Measurements from ENCODE around the gene DYRK1A.
"Not testable (repeated sequence)": the region's sequence is repeated elsewhere in the genome, so short reads cannot be mapped to it uniquely, and the experiment has no call there.

Gene DYRK1A

GRCh38 chr21:37366482-37367316 is at the start of gene DYRK1A:
Gene DYRK1A (plus strand): TSS chr21:37366773. CDS start chr21:37420375, 53,602 bp downstream.
- peak; percentile 96 for DNase-seq

GRCh38 chr21:37319551-37319950 is 47.0 kb upstream of the DYRK1A start:
- DNase-seq = no peak

GRCh38 chr21:37322084-37322483 is 44.5 kb upstream of the DYRK1A start:
- DNase-seq = no peak

- no peak for DNase-seq
These were observed 42.0 kb upstream of the DYRK1A start for GRCh38 chr21:37324558-37324957.

- not testable (repeated sequence) for DNase-seq
These were observed 38.4 kb upstream of the DYRK1A start for GRCh38 chr21:37328147-37328546.

GRCh38 chr21:37331411-37331810 is 35.2 kb upstream of the DYRK1A start:
- no peak for DNase-seq

GRCh38 chr21:37335053-37335452 is 31.5 kb upstream of the DYRK1A start:
- DNase-seq = no peak

- DNase-seq = no peak
These were observed 29.4 kb upstream of the DYRK1A start for GRCh38 chr21:37337179-37337578.

- no peak for DNase-seq
These were observed 28.7 kb upstream of the DYRK1A start for GRCh38 chr21:37337831-37338230.

- DNase-seq = no peak
These were observed 27.7 kb upstream of the DYRK1A start for GRCh38 chr21:37338671-37339551.

GRCh38 chr21:37339552-37339939 is 27.0 kb upstream of the DYRK1A start:
- no peak for DNase-seq

- DNase-seq = no peak
These were observed 25.2 kb upstream of the DYRK1A start for GRCh38 chr21:37341254-37341960.

GRCh38 chr21:37342046-37342632 is 24.4 kb upstream of the DYRK1A start:
- DNase-seq = no peak

GRCh38 chr21:37346841-37347430 is 19.6 kb upstream of the DYRK1A start:
- DNase-seq = no peak

- no peak for DNase-seq
These were observed 17.9 kb upstream of the DYRK1A start for GRCh38 chr21:37348664-37349063.

GRCh38 chr21:37350472-37350871 is 16.1 kb upstream of the DYRK1A start:
- DNase-seq = no peak

- DNase-seq = no peak
These were observed 9.9 kb upstream of the DYRK1A start for GRCh38 chr21:37356706-37357105.

GRCh38 chr21:37357691-37358090 is 8.9 kb upstream of the DYRK1A start:
- no peak for DNase-seq

GRCh38 chr21:37358397-37358796 is 8.2 kb upstream of the DYRK1A start:
- no peak for DNase-seq

- no peak for DNase-seq
These were observed 2.6 kb upstream of the DYRK1A start for GRCh38 chr21:37363936-37364335.

- no peak for DNase-seq
These were observed 1.9 kb upstream of the DYRK1A start for GRCh38 chr21:37364722-37365121.

All from activated CD8-positive, alpha-beta memory T cell treated with anti-CD3 and anti-CD28 coated beads, Interleukin-2, amount 50 U/mL, for 48 hours (primary cell).